ENCODE results near the gene EIF2S1.

EIF2S1 gene

DNA sequence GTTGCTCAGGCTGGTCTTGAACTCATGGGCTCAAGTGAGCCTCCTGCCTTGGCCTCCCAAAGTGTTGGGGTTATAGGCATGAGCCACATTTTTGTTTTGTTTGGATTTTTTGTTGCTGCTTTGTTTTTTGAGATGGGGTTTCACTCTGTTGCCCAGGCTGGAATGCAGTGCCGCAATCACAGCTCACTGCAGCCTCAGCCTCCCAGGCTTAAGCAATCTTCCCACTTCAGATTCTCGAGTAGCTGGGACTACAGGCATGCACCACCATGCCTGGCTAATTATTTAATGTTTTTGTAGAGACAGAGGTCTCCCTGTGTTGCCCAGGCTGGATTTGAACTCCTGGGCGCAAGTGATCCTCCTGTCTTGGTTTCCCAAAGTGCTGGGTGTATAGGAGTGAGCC is 57.5 kb downstream of the EIF2S1 start:
- no peaks in the 10 kb centered on the region for H3K27me3 ChIP-seq (ENCODE audit: control insufficient read depth, insufficient read depth, low read length)
- H3K9ac ChIP-seq (ENCODE audit: low read length), result no peak overlapping the region
- H3K4me1 ChIP-seq (ENCODE audit: control insufficient read depth, insufficient read depth, low read length), result peaks cover 45% of the 10 kb centered on the region
- no peak overlapping the region for H3K4me3 ChIP-seq (ENCODE audit: low read length)
- H3K9me3 ChIP-seq (ENCODE audit: control insufficient read depth, low read length), result no peaks in the 10 kb centered on the region
- no peaks in the 10 kb centered on the region for H3K36me3 ChIP-seq (ENCODE audit: control insufficient read depth, insufficient read depth, low read length)

DNA sequence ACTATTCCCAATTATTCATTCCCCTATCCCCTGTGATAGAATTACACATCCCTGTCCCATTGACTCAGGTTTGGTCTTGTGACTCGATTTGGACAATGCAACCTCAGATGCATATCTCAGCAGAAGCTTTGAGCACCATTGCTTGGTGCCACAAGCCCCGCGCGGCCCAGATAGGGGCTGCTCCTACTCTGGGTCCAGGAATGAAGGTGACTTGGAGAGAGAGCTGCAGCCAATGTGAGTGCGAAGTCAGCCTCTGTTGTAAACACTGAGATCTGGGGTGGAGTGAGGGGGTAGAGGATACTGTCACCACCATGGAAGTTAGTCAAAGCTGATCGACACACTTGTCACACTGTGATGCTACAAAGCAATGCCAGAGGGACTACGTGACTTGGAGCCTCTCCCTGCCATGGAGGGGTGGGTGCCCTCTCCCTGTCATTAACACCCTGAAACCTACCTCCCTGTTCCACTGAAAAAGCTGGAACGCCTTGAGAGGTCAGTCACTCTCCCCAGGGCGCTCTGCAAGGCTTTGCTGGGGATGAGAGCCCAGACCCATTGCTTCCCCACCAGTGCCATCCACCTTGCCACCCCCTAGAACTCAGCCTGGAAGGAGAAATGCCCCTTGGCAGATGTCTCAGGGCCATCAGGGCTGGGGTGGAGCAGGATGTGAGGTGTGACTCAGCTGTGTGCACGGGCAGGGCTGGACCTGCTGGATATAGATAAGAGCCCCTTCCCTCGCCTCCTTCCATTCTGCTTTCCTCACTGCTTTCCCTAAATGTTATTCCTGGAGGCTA is 58.5 kb downstream of the EIF2S1 start:
- Histone ChIP-seq H3K36me3 (ENCODE audit: control insufficient read depth, insufficient read depth, low read length) (no peaks in the 10 kb centered on the region), H3K9ac (ENCODE audit: low read length) (no peak overlapping the region)

DNA sequence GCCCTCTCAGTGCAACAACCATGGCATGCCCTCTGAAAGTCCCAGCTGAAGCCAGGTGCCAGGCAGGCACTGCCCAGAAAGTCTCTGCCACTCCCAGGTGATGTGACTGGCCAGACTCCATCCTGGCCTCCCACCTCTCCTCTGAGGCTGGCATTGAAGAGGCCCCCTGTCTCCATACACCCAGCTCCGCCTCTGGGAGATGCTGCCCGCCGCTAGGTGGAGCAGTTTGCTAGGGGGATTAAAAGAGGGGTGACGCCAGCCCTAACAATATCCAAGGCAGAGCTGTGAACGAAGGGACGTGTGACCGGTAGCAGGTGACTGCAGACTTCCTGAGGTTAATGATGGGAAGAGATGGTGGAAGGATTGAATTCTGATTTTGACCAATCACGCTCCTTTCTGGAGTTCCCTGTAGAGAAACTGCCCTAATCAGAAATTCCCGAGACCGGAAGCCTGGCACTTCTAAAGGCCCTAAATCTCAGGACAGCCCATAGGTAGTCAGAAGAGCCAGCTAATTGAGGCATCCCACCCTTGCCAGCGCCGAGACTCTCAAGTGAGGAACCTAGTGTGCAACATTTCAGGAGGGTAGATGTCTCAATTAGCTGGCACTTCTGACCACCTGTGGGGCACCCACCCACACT is 60.1 kb downstream of the EIF2S1 start:
- peaks cover 32% of the 10 kb centered on the region for H3K4me1 ChIP-seq (ENCODE audit: control insufficient read depth, insufficient read depth, low read length)

More for the DNA sequence above, 58.5 kb downstream of the EIF2S1 start:
- Histone ChIP-seq H3K27me3 (ENCODE audit: control insufficient read depth, insufficient read depth, low read length) (no peaks in the 10 kb centered on the region), H3K9me3 (ENCODE audit: control insufficient read depth, low read length) (no peaks in the 10 kb centered on the region), H3K4me1 (ENCODE audit: control insufficient read depth, insufficient read depth, low read length) (peaks cover 41% of the 10 kb centered on the region), H3K4me3 (ENCODE audit: low read length) (no peak overlapping the region)

DNA sequence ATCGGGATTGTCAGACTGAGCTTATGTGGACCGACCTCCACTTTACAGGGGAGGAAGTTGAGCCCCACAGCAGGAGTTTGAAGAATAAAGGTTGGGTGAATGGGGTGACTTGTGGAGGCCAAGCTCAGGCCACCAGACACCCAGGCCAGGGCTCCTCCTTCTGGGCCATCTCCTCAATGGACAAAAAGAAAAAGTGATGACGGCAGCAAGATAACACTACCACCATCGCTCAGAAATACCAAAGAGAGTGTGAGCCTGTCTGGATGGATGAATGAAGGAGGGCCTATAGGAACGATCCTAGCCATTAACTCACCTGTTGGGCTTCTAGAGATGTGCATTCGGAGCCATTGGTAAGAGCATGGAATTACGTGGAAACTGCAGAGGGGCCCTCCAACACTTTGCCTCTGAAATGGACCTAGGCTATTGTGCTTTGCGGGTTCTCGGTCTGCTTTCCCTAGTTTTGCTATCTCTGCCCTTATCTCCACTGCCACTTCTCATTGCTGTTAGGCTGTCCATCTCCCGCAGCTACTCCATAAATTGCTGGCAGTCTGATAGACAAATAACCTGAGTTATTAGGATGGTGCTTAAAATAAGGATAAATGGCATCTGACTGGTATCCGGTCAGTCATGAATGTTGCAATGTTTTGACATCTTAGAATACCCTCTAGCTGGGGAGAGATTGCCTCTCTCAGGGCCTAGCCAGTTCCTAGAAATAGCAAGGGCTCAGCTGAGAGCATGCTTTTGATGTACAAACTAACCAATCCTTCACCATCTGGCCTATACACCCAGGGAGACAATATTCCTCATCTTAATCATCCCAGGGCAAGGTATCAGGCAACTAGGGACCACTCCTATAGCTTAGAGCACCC is 61.5 kb downstream of the EIF2S1 start:
- Histone ChIP-seq H3K36me3 (ENCODE audit: control insufficient read depth, insufficient read depth, low read length) (no peaks in the 10 kb centered on the region), H3K9me3 (ENCODE audit: control insufficient read depth, low read length) (no peaks in the 10 kb centered on the region), H3K9ac (ENCODE audit: low read length) (no peak overlapping the region), H3K4me1 (ENCODE audit: control insufficient read depth, insufficient read depth, low read length) (peaks cover 26% of the 10 kb centered on the region), H3K27me3 (ENCODE audit: control insufficient read depth, insufficient read depth, low read length) (no peaks in the 10 kb centered on the region), H3K4me3 (ENCODE audit: low read length) (no peak overlapping the region)

More for the DNA sequence above, 60.1 kb downstream of the EIF2S1 start:
- no peaks in the 10 kb centered on the region for H3K36me3 ChIP-seq (ENCODE audit: control insufficient read depth, insufficient read depth, low read length)
- H3K4me3 ChIP-seq (ENCODE audit: low read length), result no peak overlapping the region
- no peak overlapping the region for H3K9ac ChIP-seq (ENCODE audit: low read length)
- no peaks in the 10 kb centered on the region for H3K9me3 ChIP-seq (ENCODE audit: control insufficient read depth, low read length)
- no peaks in the 10 kb centered on the region for H3K27me3 ChIP-seq (ENCODE audit: control insufficient read depth, insufficient read depth, low read length)

DNA sequence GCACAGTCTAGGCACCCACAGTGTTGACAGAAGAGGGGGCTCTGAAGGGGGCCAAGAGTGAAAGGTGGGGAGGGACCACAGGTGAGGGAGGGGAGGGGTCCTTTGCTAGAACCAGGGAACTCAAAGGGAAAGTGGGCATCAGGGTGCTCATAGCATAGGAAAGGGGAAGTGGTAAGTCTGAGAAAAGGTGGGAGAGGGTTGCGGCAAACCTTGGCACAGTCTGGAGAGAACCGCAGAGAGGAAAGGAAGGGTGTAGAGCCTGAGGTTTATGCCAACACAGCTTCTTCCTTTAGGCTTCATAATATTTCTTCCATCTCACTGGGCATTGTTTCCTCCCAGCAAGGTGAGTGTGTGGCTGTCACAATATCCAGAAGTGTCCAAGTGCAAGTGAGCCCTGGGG is 63.3 kb downstream of the EIF2S1 start:
- no peak overlapping the region for H3K4me3 ChIP-seq (ENCODE audit: low read length)
- H3K9ac ChIP-seq (ENCODE audit: low read length), result no peak overlapping the region
- H3K27me3 ChIP-seq (ENCODE audit: control insufficient read depth, insufficient read depth, low read length), result no peaks in the 10 kb centered on the region
- H3K36me3 ChIP-seq (ENCODE audit: control insufficient read depth, insufficient read depth, low read length), result no peaks in the 10 kb centered on the region
- H3K9me3 ChIP-seq (ENCODE audit: control insufficient read depth, low read length), result no peaks in the 10 kb centered on the region
- H3K4me1 ChIP-seq (ENCODE audit: control insufficient read depth, insufficient read depth, low read length), result peaks cover 36% of the 10 kb centered on the region

DNA sequence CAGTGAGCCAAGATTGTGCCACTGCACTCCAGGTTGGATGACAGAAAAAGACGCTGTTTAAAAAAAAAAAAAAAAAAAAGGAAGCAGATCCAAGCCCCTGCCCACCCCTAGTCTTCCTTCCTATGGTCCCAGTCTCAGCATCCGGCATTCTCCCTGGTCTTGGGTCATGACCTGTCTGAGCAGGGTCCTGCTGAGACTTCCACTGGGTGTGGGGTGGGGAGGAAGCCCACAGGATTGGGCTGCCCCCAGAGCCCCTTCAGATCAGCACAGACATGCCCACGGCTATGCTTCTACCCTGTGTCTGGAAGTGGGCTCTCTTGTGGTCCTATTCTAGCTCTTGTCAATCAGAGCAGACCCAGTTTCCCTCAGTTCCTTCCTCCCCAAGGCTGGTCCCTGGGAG is 64.4 kb downstream of the EIF2S1 start:
- Histone ChIP-seq H3K36me3 (ENCODE audit: control insufficient read depth, insufficient read depth, low read length) (no peaks in the 10 kb centered on the region), H3K4me3 (ENCODE audit: low read length) (no peak overlapping the region), H3K9me3 (ENCODE audit: control insufficient read depth, low read length) (no peaks in the 10 kb centered on the region), H3K4me1 (ENCODE audit: control insufficient read depth, insufficient read depth, low read length) (peaks cover 33% of the 10 kb centered on the region), H3K9ac (ENCODE audit: low read length) (no peak overlapping the region), H3K27me3 (ENCODE audit: control insufficient read depth, insufficient read depth, low read length) (no peaks in the 10 kb centered on the region)

DNA sequence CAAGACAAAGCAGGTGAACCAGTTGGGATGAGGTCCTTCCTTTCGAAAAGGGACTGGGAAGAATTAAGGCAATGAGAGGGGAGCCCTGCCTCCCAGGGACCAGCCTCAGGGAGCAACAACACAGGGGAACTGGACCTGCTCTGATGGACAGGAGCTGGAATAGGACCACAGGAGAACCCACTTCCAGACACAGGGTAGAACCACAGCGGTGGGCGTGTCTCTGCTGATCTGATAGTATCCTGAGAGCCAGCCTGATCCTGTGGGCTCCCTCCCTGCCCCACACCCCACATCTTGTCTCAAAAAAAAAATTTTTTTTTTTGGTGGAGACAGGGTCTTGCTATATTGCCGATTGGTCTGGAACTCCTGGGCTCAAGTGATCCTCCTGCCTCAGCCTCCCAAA is 65.5 kb downstream of the EIF2S1 start:
- Histone ChIP-seq H3K36me3 (ENCODE audit: control insufficient read depth, insufficient read depth, low read length) (no peaks in the 10 kb centered on the region), H3K27me3 (ENCODE audit: control insufficient read depth, insufficient read depth, low read length) (no peaks in the 10 kb centered on the region), H3K9ac (ENCODE audit: low read length) (no peak overlapping the region), H3K4me3 (ENCODE audit: low read length) (no peak overlapping the region), H3K4me1 (ENCODE audit: control insufficient read depth, insufficient read depth, low read length) (peaks cover 24% of the 10 kb centered on the region), H3K9me3 (ENCODE audit: control insufficient read depth, low read length) (no peaks in the 10 kb centered on the region)

DNA sequence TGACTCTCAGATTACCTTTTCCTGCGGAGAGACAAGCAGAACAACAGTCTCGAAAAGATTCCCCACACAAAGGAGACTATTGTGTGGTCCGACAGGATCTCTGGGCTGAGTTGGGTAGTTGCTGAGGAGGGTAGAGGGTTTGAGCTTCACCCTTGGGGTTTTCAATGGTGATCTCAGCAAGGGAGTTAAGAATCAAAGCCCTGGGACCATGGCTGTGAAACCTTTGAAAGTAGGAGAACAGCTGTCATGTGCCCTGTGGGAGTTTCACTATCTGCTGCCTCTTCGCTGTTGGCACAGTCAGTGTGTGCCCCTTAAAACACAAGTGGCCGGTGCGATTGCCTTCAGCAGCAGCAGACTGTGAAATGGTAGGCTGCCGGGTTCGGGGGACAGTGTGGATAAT is 66.0 kb downstream of the EIF2S1 start:
- Histone ChIP-seq H3K4me3 (ENCODE audit: low read length) (no peak overlapping the region), H3K9ac (ENCODE audit: low read length) (no peak overlapping the region), H3K4me1 (ENCODE audit: control insufficient read depth, insufficient read depth, low read length) (peaks cover 24% of the 10 kb centered on the region), H3K36me3 (ENCODE audit: control insufficient read depth, insufficient read depth, low read length) (no peaks in the 10 kb centered on the region), H3K27me3 (ENCODE audit: control insufficient read depth, insufficient read depth, low read length) (no peaks in the 10 kb centered on the region), H3K9me3 (ENCODE audit: control insufficient read depth, low read length) (no peaks in the 10 kb centered on the region)

DNA sequence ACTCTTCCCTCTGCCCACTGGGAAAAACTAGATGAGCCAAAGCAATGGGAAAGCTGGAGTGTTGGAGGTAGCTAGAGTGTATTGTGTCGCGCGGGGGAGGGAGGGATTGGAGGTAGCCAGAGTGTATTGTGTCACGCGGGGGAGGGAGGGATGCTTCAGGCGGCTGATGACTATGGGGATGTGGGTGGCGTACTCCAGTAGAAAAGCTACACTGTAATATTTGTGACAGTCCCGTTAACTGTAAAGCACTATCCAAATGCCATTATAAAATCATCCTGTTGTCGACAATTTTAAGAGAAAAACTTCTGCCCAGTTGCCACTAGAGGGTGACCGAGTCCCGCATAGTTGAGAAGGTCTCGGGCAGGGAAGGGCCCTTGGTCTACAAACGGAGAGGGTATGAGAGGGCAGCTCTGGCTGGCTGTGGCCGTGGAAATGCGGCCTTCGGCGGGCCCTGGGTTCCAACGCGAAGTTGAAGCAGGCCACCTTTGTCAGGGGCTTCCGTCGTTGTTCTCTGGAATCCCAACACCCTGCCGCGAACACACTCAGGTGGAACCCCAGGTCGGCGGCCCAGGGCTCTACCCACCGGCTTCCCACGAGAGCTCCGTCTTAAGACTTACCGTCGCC is 67.0 kb downstream of the EIF2S1 start:
- H3K27me3 ChIP-seq (ENCODE audit: control insufficient read depth, insufficient read depth, low read length), result no peaks in the 10 kb centered on the region
- no peak overlapping the region for H3K9ac ChIP-seq (ENCODE audit: low read length)
- H3K9me3 ChIP-seq (ENCODE audit: control insufficient read depth, low read length), result no peaks in the 10 kb centered on the region
- no peak overlapping the region for H3K4me3 ChIP-seq (ENCODE audit: low read length)
- H3K4me1 ChIP-seq (ENCODE audit: control insufficient read depth, insufficient read depth, low read length), result peaks cover 24% of the 10 kb centered on the region
- no peaks in the 10 kb centered on the region for H3K36me3 ChIP-seq (ENCODE audit: control insufficient read depth, insufficient read depth, low read length)

DNA sequence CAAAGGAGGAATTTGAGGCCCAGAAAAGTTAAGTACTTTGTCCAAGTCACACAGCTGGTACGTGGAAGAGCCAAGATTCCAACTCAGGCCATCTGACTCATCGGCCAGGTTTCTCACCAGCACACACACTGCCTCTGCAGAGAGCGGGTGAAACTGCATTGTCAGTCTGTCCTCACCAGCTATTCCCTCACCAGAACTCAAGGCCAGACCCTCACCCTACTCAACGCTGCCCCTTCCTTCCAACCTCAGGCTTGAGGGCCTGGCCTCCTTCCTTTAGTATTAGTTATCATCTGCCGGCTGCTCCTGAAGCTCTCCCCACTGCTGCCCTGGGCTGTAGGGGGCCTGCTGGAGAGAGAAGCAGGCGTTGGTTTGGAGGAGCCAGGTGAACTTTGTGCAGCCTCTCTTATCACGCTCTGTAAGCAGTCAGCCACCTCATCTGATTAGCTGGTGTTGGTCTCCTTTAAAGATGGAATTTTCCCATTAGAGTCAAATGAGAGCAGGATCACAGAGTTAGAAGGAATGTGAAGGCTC is 68.4 kb downstream of the EIF2S1 start:
- peaks cover 24% of the 10 kb centered on the region for H3K4me1 ChIP-seq (ENCODE audit: control insufficient read depth, insufficient read depth, low read length)
- no peak overlapping the region for H3K9ac ChIP-seq (ENCODE audit: low read length)
- H3K9me3 ChIP-seq (ENCODE audit: control insufficient read depth, low read length), result no peaks in the 10 kb centered on the region
- H3K36me3 ChIP-seq (ENCODE audit: control insufficient read depth, insufficient read depth, low read length), result no peaks in the 10 kb centered on the region
- H3K27me3 ChIP-seq (ENCODE audit: control insufficient read depth, insufficient read depth, low read length), result no peaks in the 10 kb centered on the region
- H3K4me3 ChIP-seq (ENCODE audit: low read length), result no peak overlapping the region

DNA sequence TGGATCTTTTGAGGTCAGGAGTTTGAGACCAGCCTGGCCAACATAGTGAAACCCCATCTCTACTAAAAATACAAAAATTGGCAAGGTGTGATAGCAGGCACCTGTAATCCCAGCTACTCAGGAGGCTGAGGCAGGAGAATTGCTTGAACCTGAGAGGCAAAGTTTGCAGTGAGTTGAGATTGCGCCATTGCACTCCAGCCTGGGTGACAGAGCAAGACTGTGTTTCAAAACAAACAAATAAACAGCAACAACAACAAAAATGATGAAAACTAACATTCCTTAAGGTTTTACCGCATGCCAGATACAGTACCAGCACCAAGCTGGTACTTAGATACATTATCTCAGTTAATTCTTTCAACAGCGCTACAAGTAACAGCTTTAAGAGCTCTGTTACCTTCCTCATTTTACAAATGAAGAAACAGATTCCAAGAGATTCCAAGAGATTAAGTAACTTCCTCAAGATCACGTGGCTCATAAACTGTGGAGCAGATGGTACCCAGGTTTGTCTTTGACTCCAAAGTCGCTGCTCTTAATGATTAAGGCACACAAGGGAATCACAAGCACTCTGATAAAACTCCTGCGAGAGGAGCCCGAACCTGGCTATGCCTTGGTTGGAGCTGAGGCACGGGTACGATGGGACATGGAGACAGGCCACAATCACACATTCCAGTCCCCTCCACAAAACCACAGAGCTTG is 69.5 kb downstream of the EIF2S1 start:
- Histone ChIP-seq H3K4me1 (ENCODE audit: control insufficient read depth, insufficient read depth, low read length) (peaks cover 24% of the 10 kb centered on the region), H3K36me3 (ENCODE audit: control insufficient read depth, insufficient read depth, low read length) (no peaks in the 10 kb centered on the region), H3K4me3 (ENCODE audit: low read length) (no peak overlapping the region), H3K9me3 (ENCODE audit: control insufficient read depth, low read length) (no peaks in the 10 kb centered on the region), H3K9ac (ENCODE audit: low read length) (no peak overlapping the region), H3K27me3 (ENCODE audit: control insufficient read depth, insufficient read depth, low read length) (no peaks in the 10 kb centered on the region)

Data from mucosa of stomach (tissue), 1 donor.